22Rv1 (cell line): ENCODE data around the gene CPLX1.

Experiments
- H3K27ac ChIP-seq: fragments of 450-650 bp; 2 replicates; pipeline ENCODE4 v1.5.1; 2017
- CTCF ChIP-seq: fragments of 450-650 bp; IDR thresholded peaks from 2 replicates; pipeline ENCODE4 v1.5.1; 2017; ENCODE audit warnings: mild to moderate bottlenecking
- ZFX ChIP-seq: fragments of 450-650 bp; IDR thresholded peaks from 2 replicates; pipeline ENCODE4 v1.6.1; 2017; ENCODE audit warnings: antibody characterized with exemption, borderline replicate concordance

The CPLX1 gene

GRCh38 chr4:751676-752075 is 74.3 kb downstream of the CPLX1 start:
- no peak overlapping the region for H3K27ac ChIP-seq
- TF ChIP-seq ZFX (no peak), CTCF (no peak)

DNA sequence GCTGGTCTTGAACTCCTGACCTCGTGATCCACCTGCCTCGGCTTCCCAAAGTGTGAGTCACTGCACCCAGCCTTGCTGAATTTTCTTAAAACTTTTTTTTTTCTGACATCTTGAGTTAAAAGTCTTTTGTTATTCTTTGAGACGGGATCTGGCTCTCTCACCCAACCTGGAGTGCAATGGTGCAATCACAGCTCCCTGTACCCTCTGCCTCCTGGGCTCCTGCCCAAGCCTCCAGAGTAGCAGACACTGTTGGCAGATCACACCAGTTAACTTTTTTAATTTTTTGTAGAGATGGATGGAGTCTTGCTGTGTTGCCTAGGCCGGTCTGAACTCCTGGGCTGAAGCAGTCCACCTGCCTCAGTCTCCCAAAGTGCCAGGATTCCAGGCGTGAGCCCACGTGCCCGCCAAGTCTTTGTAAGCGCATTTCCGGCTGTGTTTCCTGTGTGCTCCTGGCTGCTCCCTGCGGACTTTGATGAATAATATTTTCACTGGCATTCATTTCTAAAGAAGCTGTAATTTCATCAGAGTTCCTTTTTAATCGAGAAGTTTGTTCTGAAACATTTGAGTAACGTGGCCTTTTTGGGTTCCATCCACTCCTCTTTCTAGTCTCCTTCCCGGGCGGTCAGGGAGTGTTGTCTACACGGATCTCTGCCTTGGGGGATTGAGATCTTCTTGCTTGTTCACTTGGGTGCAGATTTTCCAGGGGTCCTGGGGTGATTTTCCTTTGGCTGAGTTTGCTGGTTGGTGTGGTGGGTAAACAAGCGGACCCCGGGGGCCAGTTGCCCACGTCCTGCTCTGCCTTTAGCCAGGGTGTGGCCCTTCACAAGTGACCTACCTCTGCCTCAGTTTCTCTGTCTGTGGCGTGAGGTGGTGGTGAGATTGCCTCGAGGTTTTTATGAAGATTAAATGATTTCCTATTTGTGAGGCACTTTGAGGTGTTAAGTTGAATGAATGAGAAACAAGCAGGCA is 75.9 kb downstream of the CPLX1 start:
- H3K27ac ChIP-seq: no peak overlapping the region
- TF ChIP-seq ZFX: no peak
- TF ChIP-seq CTCF: no peak

DNA sequence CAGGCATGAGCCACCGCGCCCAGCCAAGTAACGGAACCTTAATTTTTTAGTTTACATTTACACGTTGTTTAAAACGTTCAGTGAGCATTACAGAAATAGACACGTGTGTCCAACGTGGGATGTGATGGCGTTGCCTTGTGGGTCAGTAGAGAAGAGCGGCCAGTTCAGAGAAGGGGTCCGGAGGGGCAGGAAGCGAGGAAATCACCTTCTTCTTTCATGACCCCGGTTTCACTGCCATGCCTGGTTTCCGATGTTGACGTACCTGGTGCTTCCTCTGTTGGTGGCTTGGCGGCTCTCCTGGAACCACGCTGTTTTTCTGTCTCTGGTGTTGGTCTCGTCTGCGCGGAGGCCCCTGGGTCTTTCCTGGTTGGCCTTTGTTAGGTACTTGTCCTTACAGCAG is 77.5 kb downstream of the CPLX1 start:
- H3K27ac ChIP-seq: no peak overlapping the region
- TF ChIP-seq ZFX: no peak

DNA sequence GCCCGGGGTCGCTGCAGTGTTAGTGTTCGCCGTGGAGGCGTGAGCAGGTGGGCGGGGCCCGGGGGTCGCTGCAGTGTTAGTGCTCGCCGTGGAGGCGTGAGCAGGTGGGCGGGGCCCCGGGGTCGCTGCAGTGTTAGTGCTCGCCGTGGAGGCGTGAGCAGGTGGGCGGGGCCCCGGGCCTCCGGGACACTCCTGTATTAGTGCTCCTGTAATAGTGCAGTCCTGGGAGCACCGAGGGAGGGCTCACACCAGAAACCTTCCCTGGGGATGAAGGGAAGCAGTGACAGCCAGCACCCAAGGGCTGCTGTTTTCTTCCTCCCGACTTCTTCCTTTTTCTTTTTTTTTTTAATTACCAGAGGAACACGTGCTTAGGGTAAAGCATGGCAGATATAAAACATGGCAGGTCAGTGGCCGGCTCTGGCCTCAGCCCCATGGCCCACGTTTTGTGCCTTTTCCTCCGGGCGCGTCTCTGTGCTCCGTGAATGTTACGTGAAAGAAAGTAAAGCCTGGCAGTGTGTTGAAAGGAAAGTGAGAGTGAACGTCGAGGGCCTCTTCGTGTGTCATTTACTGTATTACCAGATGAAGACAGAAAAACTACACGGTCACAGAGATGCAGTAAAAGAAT is 78.3 kb downstream of the CPLX1 start:
- H3K27ac ChIP-seq: no peak overlapping the region
- TF ChIP-seq CTCF (no peak), ZFX (no peak)

DNA sequence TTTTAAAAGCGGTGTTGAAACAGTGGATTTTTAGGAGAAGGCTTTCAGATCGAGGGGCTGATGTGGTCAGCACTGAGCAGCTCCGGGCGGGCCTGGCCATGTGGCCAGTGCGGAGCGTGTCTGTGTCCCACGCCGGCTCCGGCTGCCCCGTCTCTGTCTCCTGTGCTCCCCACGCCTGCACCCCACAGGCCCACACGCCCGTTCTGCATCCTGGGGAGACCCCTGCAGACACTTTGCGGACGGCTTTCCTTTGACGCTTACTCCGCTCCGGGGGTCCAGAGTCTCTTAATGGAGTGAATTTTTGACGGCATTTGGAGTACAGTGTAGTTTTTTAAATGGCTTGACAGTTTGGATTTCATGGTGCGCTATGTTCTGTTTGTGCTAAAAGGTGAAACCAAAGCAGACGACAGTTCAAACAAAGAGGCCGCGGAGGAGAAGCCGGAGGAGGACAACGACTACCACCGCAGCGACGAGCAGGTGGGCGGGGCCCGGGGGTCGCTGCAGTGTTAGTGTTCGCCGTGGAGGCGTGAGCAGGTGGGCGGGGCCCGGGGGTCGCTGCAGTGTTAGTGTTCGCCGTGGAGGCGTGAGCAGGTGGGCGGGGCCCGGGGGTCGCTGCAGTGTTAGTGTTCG is 81.6 kb downstream of the CPLX1 start:
- peak overlapping the region; percentile 37; the same call in 1 of the 2 replicates for H3K27ac ChIP-seq

DNA sequence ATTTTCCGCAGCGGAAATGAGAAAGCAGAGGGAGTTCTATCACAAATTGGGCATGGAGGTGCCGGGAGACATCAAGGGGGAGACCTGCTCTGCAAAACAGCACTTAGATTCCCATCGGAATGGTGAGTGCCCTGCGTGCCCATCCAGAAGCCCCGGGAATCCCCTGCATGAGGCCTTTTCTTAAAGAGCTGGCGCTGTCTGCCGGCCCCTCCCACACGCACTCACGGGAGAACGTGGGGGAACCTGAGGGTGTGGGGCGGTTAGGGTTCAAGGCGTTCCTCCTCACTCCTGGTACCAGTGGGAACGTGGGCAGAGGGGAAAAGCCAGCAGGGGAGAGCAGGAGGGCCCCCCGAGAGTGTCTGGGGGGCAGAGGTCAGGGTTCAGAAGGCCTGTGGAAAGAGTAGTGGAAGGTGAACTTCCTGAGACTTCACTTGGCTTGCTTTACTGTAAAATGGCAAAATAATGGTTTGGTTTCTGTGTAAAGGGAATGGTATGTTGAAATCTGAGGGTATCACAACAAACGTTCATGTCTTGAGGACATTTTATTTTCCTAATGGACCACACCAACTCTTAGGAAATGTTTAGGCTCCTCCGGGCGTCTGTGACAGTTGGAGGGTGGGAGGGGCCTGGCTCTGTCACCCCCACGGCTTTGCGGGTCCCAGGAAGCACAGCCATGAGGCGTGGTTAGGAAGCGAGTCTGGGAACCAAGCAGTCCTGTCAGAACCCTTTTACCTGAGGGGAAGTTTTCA is 82.3 kb downstream of the CPLX1 start:
- no peak for TF ChIP-seq CTCF
- TF ChIP-seq ZFX: no peak
- H3K27ac ChIP-seq: peak overlapping the region; percentile 37; the same call in 1 of the 2 replicates

More for the DNA sequence above, 81.6 kb downstream of the CPLX1 start:
- TF ChIP-seq CTCF: no peak
- no peak for TF ChIP-seq ZFX

GRCh38 chr4:742742-743311 is 83.1 kb downstream of the CPLX1 start:
- H3K27ac ChIP-seq: no peak overlapping the region
- TF ChIP-seq CTCF (peak; percentile 98), ZFX (no peak)
